HG02938 (cell line): ENCODE measurements around the gene SMC3.

Source experiments
- ATAC-seq: cut with Tn5 transposase; IDR thresholded peaks from one replicate; pipeline ENCODE4 v1.9.1; 2021; ENCODE audit warnings: mild to moderate bottlenecking, moderate library complexity; ENCODE audit not compliant: unreplicated experiment

Gene SMC3

DNA sequence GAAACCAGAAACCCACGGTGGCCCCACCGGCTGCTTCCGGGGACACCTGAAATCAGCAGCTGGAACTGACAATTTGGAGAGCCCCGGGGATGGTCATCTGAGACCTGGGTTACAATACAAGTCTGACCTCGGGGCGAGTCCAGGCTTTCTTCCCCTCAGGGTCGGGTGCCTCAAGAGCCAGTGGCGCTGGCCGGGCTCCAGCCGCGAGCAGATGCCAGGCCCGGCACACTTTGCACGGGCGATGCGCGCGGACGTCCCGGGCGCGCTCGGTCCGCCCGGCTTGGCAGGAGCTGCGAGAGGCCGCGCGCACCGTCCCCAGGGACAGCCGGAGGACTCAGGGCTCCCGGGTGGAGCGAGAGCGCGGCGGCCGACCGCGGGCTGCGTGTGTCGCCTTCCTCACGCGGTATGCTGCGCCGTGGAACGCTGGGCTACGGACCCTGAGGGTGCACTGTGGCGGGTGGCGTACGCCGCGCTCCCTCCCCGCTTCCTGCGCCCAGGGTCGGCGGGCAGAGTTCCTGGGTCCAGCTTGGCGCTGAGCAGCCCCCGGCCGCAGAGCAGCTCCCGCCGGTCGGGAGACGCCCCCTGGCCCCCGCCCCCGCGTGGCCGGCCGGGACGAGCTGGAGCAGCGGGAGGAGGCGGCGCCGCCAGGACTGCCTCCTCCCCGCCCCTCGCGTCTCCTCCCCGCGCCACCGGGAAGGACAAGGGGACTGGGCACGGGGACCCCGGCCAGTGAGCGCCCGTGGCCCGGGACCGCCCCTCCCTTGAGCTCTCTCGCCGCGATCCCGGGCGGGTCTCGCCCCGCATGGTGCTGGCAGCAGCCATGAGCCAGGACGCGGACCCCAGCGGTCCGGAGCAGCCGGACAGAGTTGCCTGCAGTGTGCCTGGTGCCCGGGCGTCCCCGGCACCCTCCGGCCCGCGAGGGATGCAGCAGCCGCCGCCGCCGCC is 76.4 kb downstream of the SMC3 start, which contains the start of gene RBM20:
Gene RBM20 (plus strand): TSS at position 684 of the 945 bp plus-strand sequence. CDS start 119 bp downstream, at position 803.
- no peak for ATAC-seq

DNA sequence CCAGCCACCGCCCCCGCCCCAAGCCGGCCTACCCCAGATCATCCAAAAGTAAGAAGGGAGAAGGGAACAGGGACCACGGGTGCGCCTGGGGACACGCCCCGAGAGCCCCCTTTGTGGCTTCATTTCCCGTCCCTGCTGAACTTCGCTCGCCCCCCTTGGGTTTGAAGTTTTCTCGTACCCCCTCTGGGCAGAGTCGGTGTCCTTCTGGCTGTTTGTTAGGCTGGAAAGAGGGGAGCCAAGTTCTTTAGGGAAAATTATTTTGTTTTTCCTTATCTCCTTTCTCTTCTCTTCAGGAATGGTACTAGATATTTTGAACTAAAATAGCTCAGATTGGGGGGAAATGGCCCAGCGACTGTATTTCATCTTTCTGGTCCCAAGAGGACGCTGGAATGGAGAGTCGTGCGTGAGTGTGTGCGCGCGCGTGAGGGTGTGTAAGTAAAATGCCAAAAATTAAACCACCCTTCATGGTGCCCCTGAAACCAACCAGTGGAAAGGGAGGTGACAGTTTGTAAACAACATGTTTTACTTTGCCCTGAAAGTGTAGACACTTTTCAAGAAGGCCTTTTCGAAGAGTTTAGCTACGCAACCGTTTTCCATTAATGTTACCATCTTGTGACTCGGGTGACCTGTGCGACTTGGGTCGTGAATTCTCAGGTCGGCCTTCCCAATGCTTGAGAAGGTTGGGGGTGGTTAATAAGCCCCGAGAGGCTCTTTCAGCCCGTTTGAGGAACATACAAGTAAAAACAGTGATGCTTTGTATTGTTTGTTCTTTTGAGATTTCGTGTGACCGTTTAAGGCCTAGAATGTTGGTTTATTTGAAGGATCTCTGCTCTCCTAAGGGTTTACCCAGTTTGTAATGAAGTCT is 77.3 kb downstream of the SMC3 start:
- no peak for ATAC-seq

GRCh38 chr10:110646417-110647135 is 79.1 kb downstream of the SMC3 start:
- ATAC-seq, result no peak

- no peak for ATAC-seq
These were observed 79.6 kb downstream of the SMC3 start for GRCh38 chr10:110647136-110647430.

DNA sequence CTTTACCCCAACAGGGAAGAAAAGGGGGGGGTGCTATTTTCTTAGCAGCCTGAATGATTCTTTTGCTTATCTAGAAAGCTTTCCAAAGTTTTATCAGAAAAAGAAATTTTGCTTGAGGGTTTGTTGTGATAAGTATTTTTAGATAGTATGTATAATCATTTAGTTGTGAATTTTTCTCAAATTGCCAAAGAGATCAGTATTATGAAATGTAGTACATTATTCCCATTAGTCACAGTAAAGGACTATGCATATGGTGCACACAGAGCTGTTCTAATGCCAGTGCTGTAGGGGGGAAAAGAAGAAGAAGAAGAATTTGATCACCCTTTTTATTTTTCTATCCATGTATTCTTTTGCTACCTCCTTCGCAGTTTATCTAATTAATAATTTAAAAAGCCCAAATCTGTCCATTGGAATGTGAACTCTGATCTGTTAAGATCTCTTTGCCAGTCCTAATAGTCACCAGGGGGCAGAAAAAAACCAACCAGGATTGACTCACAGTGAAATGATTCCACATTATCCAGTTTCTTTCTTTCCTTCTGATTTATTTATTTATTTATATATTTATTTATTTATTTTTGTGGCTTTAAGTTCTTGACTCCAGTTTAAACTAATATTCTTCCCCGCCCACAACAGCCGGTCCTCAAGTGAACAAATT is 81.3 kb downstream of the SMC3 start:
- ATAC-seq, result no peak

GRCh38 chr10:110649347-110650264 is 82.1 kb downstream of the SMC3 start:
- ATAC-seq, result no peak

DNA sequence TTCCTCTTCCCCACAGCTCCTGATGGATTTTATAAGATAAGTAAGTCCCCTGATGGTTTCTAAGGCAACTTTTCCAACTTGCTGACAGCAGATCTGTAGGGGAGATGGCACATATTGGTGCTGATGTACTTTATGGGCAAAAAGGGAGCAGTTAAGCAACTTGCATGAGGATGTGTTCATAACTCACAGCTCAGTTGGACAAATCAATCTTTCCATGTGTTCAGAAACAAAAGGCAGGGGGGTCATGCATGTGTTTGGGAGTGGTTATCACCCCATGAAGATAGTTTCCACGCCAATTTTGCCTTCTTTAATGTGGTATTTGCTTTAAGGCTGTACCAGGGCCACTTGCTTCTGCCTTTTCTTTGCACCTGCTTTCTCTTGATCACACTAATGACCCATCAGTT is 82.8 kb downstream of the SMC3 start:
- ATAC-seq, result no peak

GRCh38 chr10:110651044-110651958 is 83.8 kb downstream of the SMC3 start:
- peak; percentile 80 for ATAC-seq

DNA sequence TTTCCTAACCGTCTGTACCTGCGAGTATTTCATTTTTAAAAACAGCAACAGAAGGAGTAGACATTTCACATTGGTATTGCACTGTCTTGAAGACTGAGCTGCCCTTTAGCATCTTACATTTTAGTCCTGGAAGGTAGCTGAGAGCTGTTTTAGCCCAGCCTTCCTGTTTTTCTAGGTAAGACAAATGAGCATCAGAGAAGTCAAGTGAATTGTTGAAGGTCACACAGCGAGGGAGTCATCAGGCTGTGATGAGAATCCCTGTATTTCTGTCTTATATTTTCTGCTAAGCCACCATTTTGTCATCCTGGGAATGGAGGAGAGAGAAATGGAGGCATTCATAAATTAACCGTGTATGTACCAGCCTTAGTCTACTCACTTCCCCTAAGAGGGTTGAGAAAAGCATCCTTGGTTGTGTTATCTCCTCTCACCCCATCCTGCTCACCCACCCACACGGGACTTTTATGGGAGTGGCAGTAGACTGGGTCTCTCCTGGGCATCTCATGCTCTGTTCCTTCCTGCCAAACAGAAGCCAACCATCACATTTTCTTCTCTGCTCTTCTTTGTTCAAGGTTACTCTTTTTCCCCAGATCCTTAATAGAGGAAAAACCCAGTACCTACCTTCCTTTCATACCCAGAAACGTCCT is 85.1 kb downstream of the SMC3 start:
- no peak for ATAC-seq
